ENCODE data around the gene CST11. TPM values are rescaled to one million over a fixed set of nuclear protein-coding genes. Genes with fewer than 3 reads are reported as not detected.

The CST11 gene
- total and polyA plus RNA-seq, 10 of the 15 experiments (the other 5 are each of a cell fraction or from before 2014, with no cell fraction given): 0.33 TPM; not detected in 9

- CTCF ChIA-PET: interaction anchor here (1.2 to 9.4 kb wide), 3 partner anchors 10 to 64 kb away, joined by 3 to 56 read pairs (median 3); partner anchors contain the start of gene NXT1
- peaks cover 12% of the 10 kb centered on the region for H3K4me1 ChIP-seq (ENCODE audit: control insufficient read depth, insufficient read depth, low read length)
- TF ChIP-seq E2F8 (IDR thresholded peaks at IDR 0.05; ENCODE audit: low read depth, partially characterized antibody): no peak
- TF ChIP-seq E2F4 (IDR thresholded peaks at IDR 0.05; ENCODE audit: low read depth, low read length): no peak
- TF ChIP-seq HDAC6 (IDR thresholded peaks at IDR 0.05; ENCODE audit: unreplicated experiment): no peak
- no peak for TF ChIP-seq NFXL1 (IDR thresholded peaks at IDR 0.05; ENCODE audit: borderline replicate concordance)
- no peak for TF ChIP-seq BMI1 (IDR thresholded peaks at IDR 0.05; ENCODE audit: borderline replicate concordance)
- TF ChIP-seq SUPT20H (IDR thresholded peaks at IDR 0.05; ENCODE audit: borderline replicate concordance, control insufficient read depth, low read depth, low read length): no peak
- TF ChIP-seq CREB1 (IDR thresholded peaks at IDR 0.05; ENCODE audit: low read depth): no peak
- TF ChIP-seq PBX3 (IDR thresholded peaks at IDR 0.05; ENCODE audit: insufficient replicate concordance, low read depth, low read length): no peak
- no peak for TF ChIP-seq ELK1 (IDR thresholded peaks at IDR 0.05; ENCODE audit: low read depth, low read length)
- TF ChIP-seq SRF (IDR thresholded peaks at IDR 0.05; ENCODE audit: low read depth in 2 of 2, low read length in 2 of 2): no peak
These were observed 38.7 kb downstream of the CST11 start for GRCh38 chr20:23413862-23414422.

More at GRCh38 chr20:23413862-23414422, 38.7 kb downstream of the CST11 start:
- DNase-seq (ENCODE audit: low read depth, low spot score): no peak
- Histone ChIP-seq H3K79me2 (ENCODE audit: control insufficient read depth, insufficient read depth, low read length) (peaks cover 69% of the 10 kb centered on the region), H3K4me2 (ENCODE audit: control insufficient read depth, insufficient read depth) (no peak overlapping the region), H2AFZ (ENCODE audit: control insufficient read depth, low read depth, low read length) (no peak overlapping the region), H3K9ac (ENCODE audit: control insufficient read depth, insufficient read depth, low read length) (no peak overlapping the region), H3K27me3 (replicated peaks in 1 of 2; ENCODE audit: control insufficient read depth in 2 of 2, insufficient read depth in 2 of 2, low read length in 1 of 2) (no peaks in the 10 kb centered on the region), H3K9me3 (replicated peaks; ENCODE audit: control insufficient read depth, insufficient read depth, low read length) (no peaks in the 10 kb centered on the region), H4K20me1 (ENCODE audit: control insufficient read depth, insufficient read depth) (no peaks in the 10 kb centered on the region), H3K36me3 (ENCODE audit: control insufficient read depth in 2 of 2, insufficient read depth in 2 of 2, low read length in 1 of 2) (no peaks in the 10 kb centered on the region), H3K27ac (ENCODE audit: control insufficient read depth, insufficient read depth) (no peak overlapping the region), H3K4me3 (no peak overlapping the region)
- WGBS (ENCODE audit: insufficient coverage, insufficient replicate concordance, low lambda C conversion rate, missing lambda C conversion rate): 98% methylated on average over 3 of the region's 3 CpGs
- ATAC-seq: no peak; the same call in 2 of the 3 replicates
- SMC1A ChIA-PET (ENCODE audit: uncharacterized antibody, unreplicated experiment): interaction anchor here (2.0 kb wide), 1 partner anchor 10 kb away, joined by 4 read pairs; no protein-coding TSS in a partner anchor
- peak; percentile 89 for FAIRE-seq
- RAD21 ChIA-PET (ENCODE audit: unreplicated experiment): no interaction called here
- in situ Hi-C loops (cut with MboI): loop anchor here (10.0 kb wide), 1 partner anchor 61 kb away; no protein-coding TSS in a partner anchor
- intact Hi-C loops (cut with micrococcal nuclease; ENCODE audit: unreplicated experiment): no loop called here
- POLR2A ChIA-PET: interaction anchor here (0.6 to 0.8 kb wide), 2 partner anchors 23 to 49 kb away, joined by 3 read pairs; no protein-coding TSS in a partner anchor
- BruUV-seq (replicated peaks): no TSS peak
